ENCODE data around the gene MAP2.

DNA sequence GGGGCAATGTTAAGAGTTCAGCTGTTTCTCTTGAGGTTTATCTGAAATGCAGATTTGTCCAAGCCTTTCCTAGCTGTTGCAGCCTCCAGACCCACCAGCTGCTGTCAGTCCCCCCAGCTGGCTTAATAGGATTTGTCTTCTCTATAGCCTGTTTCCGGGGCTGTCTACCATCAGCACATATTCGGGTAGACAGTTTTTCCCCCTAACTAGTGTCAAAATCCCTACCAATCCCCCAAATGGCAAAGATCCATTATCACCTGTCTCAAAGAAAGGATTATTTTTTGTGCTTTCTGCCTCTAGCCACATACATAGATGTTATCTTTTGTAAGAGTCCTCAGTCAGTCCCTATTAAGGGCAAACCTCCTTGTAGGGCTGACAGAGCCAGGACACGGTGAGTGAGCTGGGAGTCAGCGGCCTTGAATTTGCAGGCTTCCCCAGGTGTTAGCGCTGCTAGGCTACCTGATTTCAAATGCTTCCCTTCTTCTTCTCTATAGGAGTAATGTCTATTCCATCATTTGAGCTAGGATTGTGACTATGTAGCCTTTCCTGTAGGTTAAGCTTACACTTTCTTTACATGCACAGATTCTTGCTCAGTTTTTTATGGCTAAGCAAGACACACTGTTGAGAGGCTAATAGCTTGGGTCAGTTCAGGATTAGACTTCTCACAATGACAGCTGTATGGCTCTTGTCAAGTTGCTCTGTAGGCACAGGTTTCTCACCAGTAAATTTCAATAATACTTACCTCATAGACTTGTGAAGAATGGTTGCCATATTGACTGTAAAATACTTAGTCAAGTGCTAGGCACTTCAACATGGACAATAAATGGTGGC, 176.7 kb downstream of the MAP2 start:
- TF ChIP-seq, protein P1, sequence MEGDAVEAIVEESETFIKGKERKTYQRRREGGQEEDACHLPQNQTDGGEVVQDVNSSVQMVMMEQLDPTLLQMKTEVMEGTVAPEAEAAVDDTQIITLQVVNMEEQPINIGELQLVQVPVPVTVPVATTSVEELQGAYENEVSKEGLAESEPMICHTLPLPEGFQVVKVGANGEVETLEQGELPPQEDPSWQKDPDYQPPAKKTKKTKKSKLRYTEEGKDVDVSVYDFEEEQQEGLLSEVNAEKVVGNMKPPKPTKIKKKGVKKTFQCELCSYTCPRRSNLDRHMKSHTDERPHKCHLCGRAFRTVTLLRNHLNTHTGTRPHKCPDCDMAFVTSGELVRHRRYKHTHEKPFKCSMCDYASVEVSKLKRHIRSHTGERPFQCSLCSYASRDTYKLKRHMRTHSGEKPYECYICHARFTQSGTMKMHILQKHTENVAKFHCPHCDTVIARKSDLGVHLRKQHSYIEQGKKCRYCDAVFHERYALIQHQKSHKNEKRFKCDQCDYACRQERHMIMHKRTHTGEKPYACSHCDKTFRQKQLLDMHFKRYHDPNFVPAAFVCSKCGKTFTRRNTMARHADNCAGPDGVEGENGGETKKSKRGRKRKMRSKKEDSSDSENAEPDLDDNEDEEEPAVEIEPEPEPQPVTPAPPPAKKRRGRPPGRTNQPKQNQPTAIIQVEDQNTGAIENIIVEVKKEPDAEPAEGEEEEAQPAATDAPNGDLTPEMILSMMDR (IDR thresholded peaks at IDR 0.05) = no peak
- TF ChIP-seq POLR2AphosphoS5 (IDR thresholded peaks at IDR 0.05) = no peak

Data from transverse colon (tissue), 4 donors.